ENCODE data around the gene GRPEL2. TPM values are rescaled to one million over a fixed set of nuclear protein-coding genes. Genes with fewer than 3 reads are reported as not detected.

GRPEL2 gene
- total and polyA plus RNA-seq, 4 donors = 6.6 to 20.2 (median 16.0) TPM

- H3K4me1 ChIP-seq (ENCODE audit: control insufficient read depth in 5 of 5, insufficient read depth in 5 of 5, low read length in 5 of 5) = peaks cover 0 to 24% (median 4%) of the 10 kb centered on the region in 5 donors
- H3K9me3 ChIP-seq (ENCODE audit: control insufficient read depth in 4 of 4, insufficient read depth in 3 of 4, low read length in 3 of 4) = no peaks in the 10 kb centered on the region
- no peak overlapping the region for H3K9ac ChIP-seq (ENCODE audit: insufficient read depth in 1 of 2, low read length in 2 of 2)
- 91 to 95% methylated on average over 7 of the region's 7 CpGs for WGBS, 2 donors
- no peaks in the 10 kb centered on the region for H3K27me3 ChIP-seq (ENCODE audit: control insufficient read depth in 3 of 3, insufficient read depth in 3 of 3, low read length in 2 of 3)
- DNase-seq (no peak), ATAC-seq (ENCODE audit: insufficient read depth, low FRiP score) (no peak)
- H3K36me3 ChIP-seq (ENCODE audit: control insufficient read depth in 4 of 4, insufficient read depth in 4 of 4, low read length in 4 of 4) = no peaks in the 10 kb centered on the region
- H3K4me3 ChIP-seq = no peak overlapping the region
- H3K27ac ChIP-seq (ENCODE audit: low read depth in 1 of 2, low read length in 1 of 2) = no peak overlapping the region
- TF ChIP-seq CTCF (IDR thresholded peaks at IDR 0.05; ENCODE audit: control extremely low read depth, extremely low read depth) = no peak
Measured at GRCh38 chr5:149376711-149377447, 31.6 kb downstream of the GRPEL2 start.

GRCh38 chr5:149378241-149378820, 33.0 kb downstream of the GRPEL2 start:
- H3K4me1 ChIP-seq (ENCODE audit: control insufficient read depth in 5 of 5, insufficient read depth in 5 of 5, low read length in 5 of 5) = peaks cover 0 to 38% (median 9%) of the 10 kb centered on the region in 5 donors
- H3K27me3 ChIP-seq (ENCODE audit: control insufficient read depth in 3 of 3, insufficient read depth in 3 of 3, low read length in 2 of 3) = no peaks in the 10 kb centered on the region
- H3K27ac ChIP-seq (ENCODE audit: low read depth in 1 of 2, low read length in 1 of 2) = peak overlapping the region in 1 of 2 donors; percentile 17
- no peak for TF ChIP-seq CTCF (IDR thresholded peaks at IDR 0.05; ENCODE audit: control extremely low read depth, extremely low read depth)
- H3K36me3 ChIP-seq (ENCODE audit: control insufficient read depth in 4 of 4, insufficient read depth in 4 of 4, low read length in 4 of 4) = no peaks in the 10 kb centered on the region
- ATAC-seq (ENCODE audit: insufficient read depth, low FRiP score) (no peak), DNase-seq (peak; percentile 60 to 83 (median 67))
- H3K9ac ChIP-seq (ENCODE audit: insufficient read depth in 1 of 2, low read length in 2 of 2) = peak overlapping the region in 1 of 2 donors; percentile 40
- 64 to 76% methylated on average over 5 of the region's 5 CpGs for WGBS, 2 donors
- H3K9me3 ChIP-seq (ENCODE audit: control insufficient read depth in 4 of 4, insufficient read depth in 3 of 4, low read length in 3 of 4) = no peaks in the 10 kb centered on the region
- no peak overlapping the region for H3K4me3 ChIP-seq

GRCh38 chr5:149379177-149379761, 34.0 kb downstream of the GRPEL2 start, which contains the start of gene IL17B:
Gene IL17B (minus strand): TSS chr5:149379292. CDS start chr5:149379225, 67 bp downstream.
- WGBS, 2 donors = 87% methylated on average over 22 of the region's 22 CpGs
- H3K36me3 ChIP-seq (ENCODE audit: control insufficient read depth in 4 of 4, insufficient read depth in 4 of 4, low read length in 4 of 4) = no peaks in the 10 kb centered on the region
- no peak for TF ChIP-seq CTCF (IDR thresholded peaks at IDR 0.05; ENCODE audit: control extremely low read depth, extremely low read depth)
- DNase-seq (peak in 1 of 3 donors; percentile 37), ATAC-seq (ENCODE audit: insufficient read depth, low FRiP score) (no peak)
- H3K27ac ChIP-seq (ENCODE audit: low read depth in 1 of 2, low read length in 1 of 2) = peak within 1 kb of the TSS in 1 of 2 donors; percentile 17
- H3K27me3 ChIP-seq (ENCODE audit: control insufficient read depth in 3 of 3, insufficient read depth in 3 of 3, low read length in 2 of 3) = no peaks in the 10 kb centered on the region
- peak within 1 kb of the TSS in 1 of 2 donors; percentile 40 for H3K9ac ChIP-seq (ENCODE audit: insufficient read depth in 1 of 2, low read length in 2 of 2)
- peaks cover 0 to 48% (median 16%) of the 10 kb centered on the region in 5 donors for H3K4me1 ChIP-seq (ENCODE audit: control insufficient read depth in 5 of 5, insufficient read depth in 5 of 5, low read length in 5 of 5)
- no peaks in the 10 kb centered on the region for H3K9me3 ChIP-seq (ENCODE audit: control insufficient read depth in 4 of 4, insufficient read depth in 3 of 4, low read length in 3 of 4)
- H3K4me3 ChIP-seq = no peak within 1 kb of the TSS

Data from lung (tissue), 12 donors.